HFFc6 (cell line): ENCODE results near the gene NMRAL1. TPM values are rescaled to one million over a fixed set of nuclear protein-coding genes. Genes with fewer than 3 reads are reported as not detected.

Experiments used
- DNase-seq: peaks from one replicate; pipeline ENCODE4 v3.0.0-alpha.2; 2018
- H3K27ac Mint-ChIP-seq: 2 replicates; pipeline ENCODE4 v1.8.0; 2020; ENCODE audit warnings: mild to moderate bottlenecking, mixed read lengths
- H3K27me3 Mint-ChIP-seq: 2 replicates; pipeline ENCODE4 v1.8.0; 2021; ENCODE audit warnings: mild to moderate bottlenecking, moderate library complexity, mixed read lengths; ENCODE audit not compliant: insufficient read depth
- H3K36me3 Mint-ChIP-seq: 2 replicates; pipeline ENCODE4 v1.8.0; 2021; ENCODE audit warnings: low read depth, mixed read lengths
- H3K4me1 Mint-ChIP-seq: 2 replicates; pipeline ENCODE4 v1.8.0; 2020; ENCODE audit warnings: low read depth, mixed read lengths
- H3K4me3 Mint-ChIP-seq: 2 replicates; pipeline ENCODE4 v1.8.0; 2020; ENCODE audit warnings: mild to moderate bottlenecking, moderate library complexity, mixed read lengths
- H3K9me3 Mint-ChIP-seq: 2 replicates; pipeline ENCODE4 v1.8.0; 2020; ENCODE audit warnings: mild to moderate bottlenecking, mixed read lengths
- CTCF ChIP-seq: fragments of 200-600 bp; sonication (generic); IDR thresholded peaks from 2 replicates; pipeline ENCODE4 v1.5.0; 2021; ENCODE audit warnings: antibody characterized with exemption, mild to moderate bottlenecking
- total RNA-seq, 6 experiments: library from RNA; stranded (reverse); fragmentation: NEBNext Ultra II Directional; extraction: Animal tissue kit (Norgen Biotek cat#: 25700); gene quantifications; 2 replicates in 1 of 6; 3 replicates in 5 of 6; pipeline ENCODE4 v1.2.3, GENCODE V29; 2021

Gene NMRAL1
- total RNA-seq, 6 experiments from 2014 or later: 26.2 to 37.2 (median 33.7) TPM

GRCh38 chr16:4454623-4455022 is 19.8 kb downstream of the NMRAL1 start:
- no peaks in the 10 kb centered on the region for H3K9me3 Mint-ChIP-seq
- peaks cover 7% of the 10 kb centered on the region for H3K4me1 Mint-ChIP-seq
- peaks cover 30% of the 10 kb centered on the region for H3K36me3 Mint-ChIP-seq
- H3K27ac Mint-ChIP-seq: no peak overlapping the region
- DNase-seq: no peak
- H3K27me3 Mint-ChIP-seq: peaks cover 3% of the 10 kb centered on the region; the same call in 1 of the 2 replicates
- no peak for TF ChIP-seq CTCF
- no peak overlapping the region for H3K4me3 Mint-ChIP-seq

GRCh38 chr16:4452674-4453073 is 21.8 kb downstream of the NMRAL1 start:
- Mint-ChIP-seq H3K9me3 (no peaks in the 10 kb centered on the region), H3K27me3 (peaks cover 2% of the 10 kb centered on the region; the same call in 1 of the 2 replicates), H3K27ac (no peak overlapping the region), H3K4me3 (no peak overlapping the region), H3K4me1 (no peaks in the 10 kb centered on the region), H3K36me3 (peaks cover 24% of the 10 kb centered on the region)
- DNase-seq: no peak
- no peak for TF ChIP-seq CTCF

GRCh38 chr16:4450931-4451519 is 23.4 kb downstream of the NMRAL1 start:
- TF ChIP-seq CTCF: no peak
- no peak for DNase-seq
- H3K9me3 Mint-ChIP-seq: no peaks in the 10 kb centered on the region
- peaks cover 24% of the 10 kb centered on the region for H3K36me3 Mint-ChIP-seq
- no peak overlapping the region for H3K27ac Mint-ChIP-seq
- no peaks in the 10 kb centered on the region for H3K4me1 Mint-ChIP-seq
- no peaks in the 10 kb centered on the region; the same call in 1 of the 2 replicates for H3K27me3 Mint-ChIP-seq
- no peak overlapping the region for H3K4me3 Mint-ChIP-seq

DNA sequence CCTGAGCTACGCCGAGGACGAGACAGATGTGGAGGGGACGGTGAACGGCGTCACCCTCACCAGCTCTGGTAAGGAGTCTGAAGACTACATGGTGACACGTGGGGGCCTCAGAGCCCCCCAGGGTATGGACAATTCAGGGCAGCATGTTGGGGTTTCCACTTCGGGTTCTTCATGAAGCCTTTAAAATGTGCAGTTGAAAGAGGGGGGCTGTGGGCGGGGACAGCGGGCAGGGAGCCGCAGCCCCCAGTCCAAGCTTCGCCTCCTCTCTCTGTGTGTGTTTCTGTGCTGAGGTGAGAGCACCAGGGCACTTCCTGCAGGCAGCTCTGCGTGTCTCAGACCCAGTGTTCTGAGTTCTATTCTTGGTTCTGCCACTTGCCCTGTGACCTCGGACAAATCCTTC is 24.0 kb downstream of the NMRAL1 start:
- no peak for DNase-seq
- TF ChIP-seq CTCF: no peak
- H3K9me3 Mint-ChIP-seq: no peaks in the 10 kb centered on the region
- no peaks in the 10 kb centered on the region for H3K4me1 Mint-ChIP-seq
- H3K36me3 Mint-ChIP-seq: peaks cover 22% of the 10 kb centered on the region
- H3K4me3 Mint-ChIP-seq: no peak overlapping the region
- H3K27ac Mint-ChIP-seq: no peak overlapping the region
- peaks cover 1% of the 10 kb centered on the region; the same call in 1 of the 2 replicates for H3K27me3 Mint-ChIP-seq

DNA sequence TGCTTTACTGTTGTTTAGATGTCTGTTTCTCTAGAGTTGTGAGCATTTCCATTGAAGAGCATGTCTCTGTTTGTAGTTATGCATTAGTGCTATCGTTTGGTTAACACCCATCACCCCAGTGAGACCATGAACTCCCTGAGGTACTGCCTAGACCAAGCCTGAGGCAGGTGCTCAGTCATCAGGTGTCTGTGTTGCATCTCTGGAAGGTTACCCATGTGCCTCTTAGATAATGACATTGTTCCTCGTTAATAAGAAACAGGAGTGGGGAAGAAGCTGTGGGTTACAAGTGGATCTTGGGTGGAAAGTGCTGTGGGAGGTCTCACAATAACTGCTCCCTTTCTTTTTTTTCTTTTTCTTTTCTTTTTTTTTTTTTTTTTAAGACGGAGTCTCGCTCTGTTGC is 30.4 kb downstream of the NMRAL1 start:
- H3K27ac Mint-ChIP-seq: no peak overlapping the region
- H3K27me3 Mint-ChIP-seq: peaks cover 4% of the 10 kb centered on the region
- no peaks in the 10 kb centered on the region for H3K4me1 Mint-ChIP-seq
- H3K9me3 Mint-ChIP-seq: no peaks in the 10 kb centered on the region
- no peak overlapping the region for H3K4me3 Mint-ChIP-seq
- DNase-seq: no peak
- peaks cover 25% of the 10 kb centered on the region for H3K36me3 Mint-ChIP-seq
- TF ChIP-seq CTCF: no peak

DNA sequence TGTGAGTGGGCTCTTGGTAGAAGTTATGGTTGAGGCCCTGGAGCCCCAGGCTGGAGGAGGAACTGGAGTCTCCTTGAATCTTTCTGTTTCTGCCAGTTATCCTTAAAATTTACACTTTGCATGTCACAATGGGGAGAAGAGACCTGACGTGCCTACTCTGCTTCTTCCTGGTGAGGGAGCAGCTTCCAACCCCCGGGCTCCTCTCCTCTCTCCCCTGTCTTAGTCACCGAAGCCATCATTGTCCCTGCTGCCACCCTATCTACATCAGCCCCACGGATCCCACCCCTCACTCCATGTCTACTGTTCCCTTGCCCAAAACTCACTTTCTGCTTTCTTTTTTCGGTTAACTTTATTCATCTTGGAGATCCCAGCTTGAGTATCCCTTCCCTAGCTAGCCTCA is 31.2 kb downstream of the NMRAL1 start:
- Mint-ChIP-seq H3K4me1 (no peaks in the 10 kb centered on the region), H3K36me3 (peaks cover 25% of the 10 kb centered on the region), H3K9me3 (no peaks in the 10 kb centered on the region), H3K27me3 (peaks cover 4% of the 10 kb centered on the region), H3K27ac (no peak overlapping the region), H3K4me3 (no peak overlapping the region)
- no peak for DNase-seq
- TF ChIP-seq CTCF: no peak
